HG02588 (cell line): ENCODE measurements around the gene NOL7.

Experiments
- ATAC-seq: cut with Tn5 transposase; IDR thresholded peaks from one replicate; pipeline ENCODE4 v1.9.1; 2021; ENCODE audit warnings: mild to moderate bottlenecking, moderate library complexity; ENCODE audit not compliant: unreplicated experiment

Gene NOL7

DNA sequence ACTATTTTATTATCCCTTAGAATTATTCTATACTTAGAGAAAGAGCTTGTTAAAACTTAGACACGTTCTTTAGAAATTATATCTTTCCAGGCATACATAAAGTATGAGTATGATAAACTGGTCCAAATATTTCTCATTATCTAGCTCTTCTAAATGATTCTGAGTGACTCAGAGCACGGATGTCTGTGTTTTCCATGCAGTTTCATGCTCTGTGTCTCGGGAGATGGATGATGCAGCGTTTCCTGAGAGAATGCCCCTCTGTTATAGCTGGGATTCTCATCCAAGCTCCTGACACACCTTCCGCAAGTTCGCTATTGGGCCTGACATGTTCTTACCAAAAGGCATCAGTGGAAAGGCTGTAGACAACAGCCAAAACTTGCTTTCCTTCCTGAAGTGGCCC lies 21.4 kb upstream of the NOL7 start:
- ATAC-seq, result no peak

DNA sequence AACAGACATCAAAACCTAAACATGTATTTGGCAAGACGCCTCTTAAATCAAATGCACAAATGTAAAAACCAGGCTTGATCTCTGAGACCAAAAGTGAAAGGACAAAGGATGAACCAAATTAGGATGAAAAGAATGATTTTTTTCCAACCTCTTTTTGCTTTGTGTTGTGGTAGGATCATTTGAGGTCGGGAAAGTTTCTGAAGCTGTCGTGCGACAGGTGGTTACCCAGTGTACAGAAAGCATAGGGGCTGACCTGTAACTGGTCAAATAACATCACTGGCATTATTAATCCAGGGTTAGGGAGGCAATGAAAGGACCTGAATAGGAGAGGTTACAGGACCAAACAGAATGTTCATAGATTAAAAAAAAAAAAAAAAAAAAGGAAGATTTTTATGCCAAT lies 18.1 kb upstream of the NOL7 start:
- no peak for ATAC-seq

DNA sequence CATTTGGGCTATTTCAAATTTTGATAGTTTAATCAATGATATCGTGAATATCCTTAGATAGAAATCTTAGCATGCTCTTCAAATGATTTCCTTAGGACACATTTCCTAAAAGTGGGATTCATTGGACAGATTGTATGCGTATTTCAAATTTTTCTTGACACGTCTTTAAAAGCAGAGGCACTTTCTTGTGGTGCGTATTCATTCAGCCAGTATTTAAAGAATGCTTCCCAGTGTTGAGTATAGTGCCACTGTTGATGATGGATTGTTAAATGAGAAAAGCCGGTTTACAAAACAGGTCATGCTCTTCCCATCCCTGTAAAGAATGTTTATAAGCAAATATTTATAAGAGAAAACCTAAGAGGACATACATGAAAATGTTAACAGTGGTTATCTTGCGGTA lies 15.1 kb upstream of the NOL7 start:
- ATAC-seq, result no peak

GRCh38 chr6:13604135-13604534 lies 11.0 kb upstream of the NOL7 start:
- ATAC-seq, result no peak

- no peak for ATAC-seq
These were observed 10.4 kb upstream of the NOL7 start for GRCh38 chr6:13604546-13605416.

- ATAC-seq, result no peak
These were observed 9.5 kb upstream of the NOL7 start for GRCh38 chr6:13605634-13606033.

DNA sequence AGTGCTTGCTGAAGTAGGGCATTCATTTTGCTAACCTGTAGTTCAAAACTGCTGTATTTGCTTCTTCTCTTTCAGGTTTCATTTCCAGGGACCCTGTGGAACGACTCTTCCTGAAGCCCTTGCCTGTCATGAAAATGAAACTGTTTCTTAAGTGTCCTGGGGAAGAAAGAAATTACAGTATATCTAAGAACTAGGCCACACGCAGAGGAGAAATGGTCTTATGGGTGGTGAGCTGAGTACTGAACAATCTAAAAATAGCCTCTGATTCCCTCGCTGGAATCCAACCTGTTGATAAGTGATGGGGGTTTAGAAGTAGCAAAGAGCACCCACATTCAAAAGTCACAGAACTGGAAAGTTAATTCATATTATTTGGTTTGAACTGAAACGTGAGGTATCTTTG lies 3.4 kb upstream of the NOL7 start:
- ATAC-seq, result no peak

GRCh38 chr6:13613029-13613594 lies 2.0 kb upstream of the NOL7 start:
- ATAC-seq, result no peak

DNA sequence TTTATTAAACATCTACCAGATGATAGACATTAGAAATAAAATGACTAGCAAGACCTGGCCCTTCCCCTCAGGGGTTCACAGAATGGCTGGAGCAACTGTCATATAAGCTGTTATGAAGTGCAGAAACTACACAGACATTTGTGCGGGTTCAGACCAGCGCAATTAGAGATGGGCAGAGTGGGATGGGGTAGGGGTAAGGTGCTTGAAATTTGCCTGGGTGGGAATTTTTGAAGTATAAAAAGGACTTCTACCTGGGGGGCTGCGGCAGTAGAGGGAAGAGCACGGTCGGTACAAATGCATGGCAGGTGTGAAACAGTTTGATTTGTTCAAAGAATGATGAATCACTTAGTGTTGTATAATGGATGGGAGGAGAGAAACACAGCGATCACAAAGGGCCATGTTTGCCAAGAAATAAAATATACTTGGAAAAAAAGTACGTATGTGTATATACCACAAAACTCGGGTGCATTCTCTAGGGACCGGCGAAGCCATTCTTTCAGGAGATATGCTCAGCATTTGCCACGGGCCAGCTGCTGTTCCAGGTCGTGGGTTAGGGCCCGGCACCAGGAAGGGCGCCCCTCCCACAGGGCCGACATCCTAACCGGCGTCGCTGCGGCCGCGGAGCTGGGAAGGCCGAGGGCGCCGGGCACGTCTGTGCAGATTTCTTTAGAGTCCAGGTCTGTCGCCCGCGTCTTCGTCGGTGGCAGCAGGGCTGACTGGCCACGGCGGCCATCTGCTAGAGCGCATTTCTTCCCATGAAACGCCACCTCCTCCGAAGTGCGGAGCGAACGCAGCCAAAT lies 809 bp upstream of the NOL7 start:
- ATAC-seq, result peak; percentile 25

DNA sequence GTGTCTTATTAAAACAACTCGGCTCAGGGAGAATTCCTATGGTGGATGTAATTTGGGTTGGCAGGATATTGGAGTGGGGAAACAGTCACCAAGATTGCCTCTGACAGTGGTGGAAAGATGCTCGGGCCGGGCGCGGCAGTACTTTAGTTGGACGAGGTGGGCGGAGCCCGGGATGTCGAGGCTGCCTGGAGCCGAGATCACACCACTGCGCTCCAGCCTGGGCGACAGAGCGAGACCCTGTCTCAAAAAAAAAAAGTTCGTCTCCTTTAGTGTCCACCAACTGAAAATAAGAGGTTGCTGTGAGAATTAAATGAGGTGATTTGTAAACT lies 621 bp downstream of the NOL7 start:
- ATAC-seq, result no peak

DNA sequence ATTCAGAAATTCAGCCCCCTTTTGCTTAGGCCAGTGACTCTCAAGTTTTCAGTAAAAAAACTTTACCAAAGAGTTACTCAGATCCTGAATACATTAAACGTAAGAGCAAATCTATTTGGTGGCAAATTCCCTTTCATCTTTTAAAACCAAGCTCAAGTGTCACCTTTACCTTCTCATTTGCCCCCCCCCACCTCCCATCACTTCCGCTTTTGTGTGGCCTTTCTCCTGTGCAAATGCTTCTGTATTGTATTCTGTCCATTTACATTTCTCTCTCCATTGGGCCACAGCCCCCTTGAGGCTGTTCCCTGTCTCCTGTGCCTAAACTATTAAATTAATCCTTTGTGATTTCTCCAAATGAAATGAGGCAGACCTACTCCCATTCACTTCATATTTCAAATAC lies 1.9 kb downstream of the NOL7 start:
- ATAC-seq, result no peak

DNA sequence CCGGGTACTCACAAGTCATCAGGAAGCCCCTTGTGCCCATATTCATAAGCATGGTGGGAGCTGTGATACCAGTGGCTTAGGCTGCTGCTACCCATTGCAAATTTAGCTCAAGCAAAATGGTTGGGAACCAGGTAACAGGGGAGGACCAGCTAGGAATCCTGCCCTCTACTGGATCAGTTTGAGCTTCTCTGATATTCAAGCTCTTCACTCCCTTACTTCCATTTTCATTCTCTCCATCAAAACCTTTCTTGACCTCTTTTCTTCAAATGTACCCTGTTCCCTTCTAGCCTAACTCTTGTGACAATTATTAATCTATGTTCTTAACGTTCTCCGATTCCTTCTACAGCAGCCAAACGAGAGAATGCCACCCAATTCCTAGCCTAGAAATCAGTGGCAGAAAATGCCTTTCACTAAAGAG lies 9.7 kb downstream of the NOL7 start:
- no peak for ATAC-seq

- ATAC-seq, result no peak
These were observed 14.5 kb downstream of the NOL7 start for GRCh38 chr6:13629459-13630116.

DNA sequence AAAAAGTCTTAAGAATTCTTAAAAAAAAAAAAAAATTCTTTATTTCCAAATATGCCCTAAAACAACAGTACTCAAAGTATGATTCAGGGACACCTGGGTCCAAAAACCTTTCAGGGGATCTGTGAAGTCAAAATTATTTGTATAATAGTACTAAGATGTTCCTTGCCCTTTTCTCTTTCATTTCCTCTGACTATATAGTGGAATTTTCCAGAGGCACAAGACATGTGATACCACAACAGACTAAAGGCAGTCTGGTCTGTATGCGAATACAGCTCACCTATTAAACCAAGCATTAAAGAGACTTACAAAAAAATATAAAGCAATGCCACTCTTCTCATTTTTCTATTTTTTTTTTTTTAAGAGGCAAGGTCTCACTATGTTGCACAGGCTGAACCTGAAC lies 15.4 kb downstream of the NOL7 start:
- ATAC-seq, result no peak

GRCh38 chr6:13633343-13633742 lies 18.2 kb downstream of the NOL7 start:
- ATAC-seq, result no peak

- ATAC-seq, result no peak
These were observed 21.0 kb downstream of the NOL7 start for GRCh38 chr6:13635948-13636658.

GRCh38 chr6:13638014-13638413 lies 22.9 kb downstream of the NOL7 start:
- no peak for ATAC-seq

DNA sequence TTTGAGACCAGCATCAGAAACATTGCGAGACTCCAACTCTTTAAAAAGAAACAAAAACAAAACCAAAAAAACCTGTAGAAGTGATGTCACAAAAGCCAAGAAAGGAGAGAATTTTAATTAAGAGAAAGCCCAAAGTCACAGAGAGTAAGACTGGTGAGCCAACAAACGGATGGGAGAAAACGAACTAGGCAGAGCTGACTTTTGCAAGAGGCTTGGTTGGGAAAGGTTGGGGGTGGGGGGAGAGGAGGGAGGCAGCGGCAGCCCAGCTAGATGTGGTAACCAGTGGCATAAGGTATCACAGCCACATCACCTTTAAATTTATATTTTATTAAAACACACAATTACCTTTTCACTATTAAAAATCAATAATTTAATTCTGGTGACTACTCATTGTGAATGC lies 23.5 kb downstream of the NOL7 start:
- no peak for ATAC-seq

DNA sequence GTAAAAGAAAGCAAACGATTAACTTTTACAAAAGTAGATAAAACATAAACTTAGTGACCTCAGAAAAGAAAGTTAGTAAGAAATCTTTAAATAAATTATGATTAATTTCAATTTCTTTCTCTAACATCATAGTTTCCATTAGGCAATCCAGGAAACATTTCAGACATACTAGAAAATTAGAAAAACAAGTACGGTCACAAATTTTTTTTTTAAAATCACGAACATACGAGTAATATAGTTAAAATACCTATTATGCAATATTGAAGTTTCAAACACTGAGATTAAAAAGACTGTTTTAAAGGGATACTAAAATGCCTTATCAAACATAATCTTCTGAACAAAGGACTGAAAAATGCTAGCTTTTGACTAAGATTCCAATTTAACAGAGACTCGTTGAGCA lies 26.2 kb downstream of the NOL7 start:
- ATAC-seq, result no peak

- no peak for ATAC-seq
These were observed 28.0 kb downstream of the NOL7 start for GRCh38 chr6:13643125-13643524.

DNA sequence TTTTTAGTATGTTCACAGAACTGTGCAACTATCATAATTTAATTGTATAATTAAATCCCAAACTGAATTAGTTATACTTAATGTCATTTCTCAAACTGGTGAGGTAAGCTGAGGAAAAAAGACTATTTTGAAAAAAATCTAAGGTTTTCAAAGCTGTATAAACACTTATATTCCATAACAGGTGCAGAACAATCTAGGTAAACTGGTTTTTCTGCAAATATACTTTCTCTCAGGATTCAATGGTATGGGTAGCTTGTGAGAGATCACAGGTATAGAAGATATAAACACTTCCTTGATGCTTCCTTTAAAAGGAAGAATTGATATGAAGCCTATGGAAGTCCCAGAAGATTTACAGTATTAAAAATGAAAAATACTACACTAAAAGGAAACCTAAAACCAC lies 33.7 kb downstream of the NOL7 start:
- ATAC-seq, result no peak
